HG03135 (cell line): ENCODE results near the gene MTHFD1L.

ENCODE experiments used
- ATAC-seq: cut with Tn5 transposase; IDR thresholded peaks from one replicate; pipeline ENCODE4 v1.9.1; 2021; ENCODE audit warnings: mild to moderate bottlenecking, moderate library complexity; ENCODE audit not compliant: unreplicated experiment

The MTHFD1L gene

GRCh38 chr6:150987371-150987828 lies 121.9 kb downstream of the MTHFD1L start:
- ATAC-seq: no peak

GRCh38 chr6:150987855-150988464 lies 122.5 kb downstream of the MTHFD1L start:
- no peak for ATAC-seq

GRCh38 chr6:150991487-150991886 lies 126.0 kb downstream of the MTHFD1L start:
- no peak for ATAC-seq

GRCh38 chr6:150992262-150992661 lies 126.8 kb downstream of the MTHFD1L start:
- no peak for ATAC-seq

GRCh38 chr6:150992703-150993102 lies 127.2 kb downstream of the MTHFD1L start:
- ATAC-seq: no peak

GRCh38 chr6:150993253-150993652 lies 127.8 kb downstream of the MTHFD1L start:
- ATAC-seq: no peak

- ATAC-seq: no peak
These were observed 128.5 kb downstream of the MTHFD1L start for GRCh38 chr6:150994026-150994425.

GRCh38 chr6:150996968-150997367 lies 131.5 kb downstream of the MTHFD1L start:
- no peak for ATAC-seq

- ATAC-seq: no peak
These were observed 133.6 kb downstream of the MTHFD1L start for GRCh38 chr6:150999107-150999506.

- no peak for ATAC-seq
These were observed 134.1 kb downstream of the MTHFD1L start for GRCh38 chr6:150999576-150999975.

- no peak for ATAC-seq
These were observed 136.0 kb downstream of the MTHFD1L start for GRCh38 chr6:151001387-151002056.

- ATAC-seq: no peak
These were observed 136.6 kb downstream of the MTHFD1L start for GRCh38 chr6:151002057-151002450.

- ATAC-seq: no peak
These were observed 137.0 kb downstream of the MTHFD1L start for GRCh38 chr6:151002491-151002935.

GRCh38 chr6:151004383-151005024 lies 139.0 kb downstream of the MTHFD1L start:
- no peak for ATAC-seq

GRCh38 chr6:151005164-151005563 lies 139.7 kb downstream of the MTHFD1L start:
- ATAC-seq: no peak

- ATAC-seq: no peak
These were observed 140.6 kb downstream of the MTHFD1L start for GRCh38 chr6:151005896-151006632.

- no peak for ATAC-seq
These were observed 141.6 kb downstream of the MTHFD1L start for GRCh38 chr6:151007076-151007475.

- no peak for ATAC-seq
These were observed 142.4 kb downstream of the MTHFD1L start for GRCh38 chr6:151007922-151008321.

GRCh38 chr6:151008425-151008824 lies 142.9 kb downstream of the MTHFD1L start:
- ATAC-seq: no peak

GRCh38 chr6:151009576-151009975 lies 144.1 kb downstream of the MTHFD1L start:
- no peak for ATAC-seq

- ATAC-seq: no peak
These were observed 144.6 kb downstream of the MTHFD1L start for GRCh38 chr6:151010071-151010470.
